ENCODE measurements around the gene C1orf198. TPM values are rescaled to one million over a fixed set of nuclear protein-coding genes. Genes with fewer than 3 reads are reported as not detected.

Gene C1orf198
- total RNA-seq, 1 experiment from 2014 or later: 29.7 TPM

DNA sequence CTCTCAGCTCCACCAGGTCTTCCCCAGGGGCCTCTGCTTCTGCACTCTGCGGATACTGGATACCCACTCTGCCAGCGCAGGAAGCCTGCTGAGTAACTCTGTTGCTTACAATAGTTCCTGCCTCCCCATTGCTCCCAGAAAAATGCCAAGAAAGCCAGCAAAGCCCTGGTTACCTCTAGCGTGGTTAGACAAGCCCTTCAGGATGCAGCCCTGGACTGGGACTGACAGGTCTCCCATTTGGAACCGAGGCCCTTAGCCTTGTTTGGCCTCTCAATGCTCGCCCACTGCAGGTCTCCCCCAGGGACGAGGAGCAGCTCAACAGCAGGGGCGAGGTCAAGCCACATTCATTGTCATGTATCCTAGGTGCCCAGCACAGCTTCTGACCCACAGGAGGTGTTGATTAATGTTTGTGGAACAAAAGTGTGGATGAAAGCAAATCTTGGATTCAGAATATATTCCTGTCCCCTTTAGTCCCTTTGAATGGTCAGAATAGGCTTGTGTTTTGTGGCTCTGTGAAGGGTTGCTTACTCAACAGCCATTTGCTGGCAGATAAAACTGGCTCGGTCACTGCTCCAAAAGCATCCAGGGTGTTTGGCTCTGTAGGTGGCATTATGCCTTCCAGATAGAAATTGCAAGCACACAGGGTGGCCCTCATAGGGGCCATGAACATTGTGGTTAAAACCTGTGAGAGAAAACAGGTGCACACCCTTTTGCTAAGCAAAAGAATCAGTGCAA lies 58.9 kb downstream of the C1orf198 start:
- DNase-seq (ENCODE audit: low spot score): no peak

DNA sequence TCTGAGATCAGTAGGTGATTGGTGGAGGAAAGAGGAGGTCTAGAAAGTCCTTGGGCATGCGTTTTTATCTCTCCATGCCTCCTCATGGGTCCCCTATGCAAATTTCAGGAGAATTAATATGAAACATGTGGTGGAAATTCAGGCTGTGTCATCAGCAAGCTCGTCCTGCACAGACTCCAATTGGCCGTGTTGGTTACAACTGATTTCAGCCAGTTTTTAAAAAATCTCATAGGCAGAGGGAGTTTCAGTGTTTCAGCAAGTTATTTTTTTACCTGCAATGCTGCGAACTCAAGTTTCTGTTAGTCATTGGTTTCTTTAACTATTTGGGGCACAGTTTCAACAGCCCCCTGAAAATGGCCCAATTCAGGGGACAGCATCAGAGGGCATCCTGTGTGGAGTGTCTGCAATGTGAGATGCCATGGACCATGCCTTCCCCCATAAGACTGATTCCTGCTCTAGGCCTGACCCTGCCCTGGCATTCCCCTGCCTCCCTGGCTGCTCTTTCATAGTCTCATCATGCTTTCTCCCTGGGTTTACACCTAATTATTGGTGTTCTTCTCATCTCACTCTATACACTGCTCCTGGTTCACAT lies 59.9 kb downstream of the C1orf198 start:
- no peak for DNase-seq (ENCODE audit: low spot score)

DNA sequence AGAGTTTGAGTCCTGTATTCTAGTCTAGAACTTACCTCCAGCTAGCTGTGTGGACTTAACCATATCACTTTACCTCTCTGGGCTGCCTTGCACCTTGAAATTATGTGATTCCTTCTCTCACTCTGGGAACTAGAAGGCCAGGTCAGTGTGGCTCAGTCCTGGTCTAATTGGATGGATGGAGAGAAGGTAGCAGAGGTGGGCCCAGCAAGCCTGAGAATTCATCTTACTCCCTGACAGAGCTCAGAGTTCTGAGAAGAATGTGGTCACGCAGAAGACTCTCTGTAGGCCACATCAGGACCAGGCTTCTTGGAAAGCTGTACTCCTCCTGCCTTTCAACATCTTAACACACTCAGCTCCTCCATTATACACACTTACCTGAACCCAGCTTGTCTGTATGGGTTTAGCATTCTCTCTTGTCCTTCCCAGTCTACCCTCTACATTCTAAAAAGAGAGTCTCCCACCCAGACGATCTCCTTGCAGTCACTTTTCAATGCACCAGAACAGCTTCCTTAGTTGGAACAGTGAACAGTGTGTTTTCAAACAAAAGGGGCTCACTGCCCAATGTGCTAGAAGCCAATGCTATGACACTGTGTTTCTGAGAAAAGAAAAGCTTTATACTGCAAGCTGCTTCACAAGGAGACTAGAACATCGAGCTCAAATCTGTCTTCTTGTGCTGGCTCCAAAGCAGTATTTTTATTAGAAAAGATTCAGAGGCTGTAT lies 60.6 kb downstream of the C1orf198 start:
- no peak for DNase-seq (ENCODE audit: low spot score)

DNA sequence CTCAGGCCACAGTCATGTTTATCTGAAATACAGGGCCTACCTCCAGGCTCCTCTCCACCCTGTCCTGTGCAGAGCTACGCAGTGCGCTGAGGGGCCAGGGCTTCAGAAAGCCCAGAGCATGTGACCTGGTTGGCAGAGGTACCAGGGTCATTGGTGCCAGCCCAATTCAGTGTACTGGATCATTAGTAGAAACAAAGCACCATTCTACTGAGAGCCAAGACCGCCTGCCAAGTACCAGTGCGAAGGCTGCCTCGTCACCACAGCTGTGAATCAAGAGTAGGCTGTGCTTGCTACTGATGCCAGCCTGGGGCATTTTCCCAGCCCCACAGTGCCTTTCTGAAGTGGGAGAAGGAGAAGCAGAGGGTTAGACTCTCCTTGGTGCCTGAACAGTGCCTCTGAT lies 61.3 kb downstream of the C1orf198 start:
- no peak for DNase-seq (ENCODE audit: low spot score)

DNA sequence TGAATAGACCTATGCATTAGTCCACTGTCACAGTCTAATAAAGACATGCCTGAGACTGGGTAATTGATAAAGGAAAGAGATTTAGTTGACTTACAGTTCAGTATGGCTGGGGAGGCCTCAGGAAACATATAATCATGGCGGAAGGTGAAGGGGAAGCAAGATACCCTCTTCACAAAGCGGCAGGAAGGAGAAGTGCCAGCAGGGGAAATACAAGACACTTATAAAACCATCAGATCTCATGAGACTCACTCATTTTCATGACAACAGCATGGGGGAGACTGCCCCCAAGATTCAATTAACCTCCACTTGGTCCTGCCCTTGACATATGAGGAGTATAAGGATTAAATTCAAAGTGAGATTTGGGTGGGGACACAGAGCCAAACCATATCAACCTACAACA lies 61.8 kb downstream of the C1orf198 start:
- no peak for DNase-seq (ENCODE audit: low spot score)

DNA sequence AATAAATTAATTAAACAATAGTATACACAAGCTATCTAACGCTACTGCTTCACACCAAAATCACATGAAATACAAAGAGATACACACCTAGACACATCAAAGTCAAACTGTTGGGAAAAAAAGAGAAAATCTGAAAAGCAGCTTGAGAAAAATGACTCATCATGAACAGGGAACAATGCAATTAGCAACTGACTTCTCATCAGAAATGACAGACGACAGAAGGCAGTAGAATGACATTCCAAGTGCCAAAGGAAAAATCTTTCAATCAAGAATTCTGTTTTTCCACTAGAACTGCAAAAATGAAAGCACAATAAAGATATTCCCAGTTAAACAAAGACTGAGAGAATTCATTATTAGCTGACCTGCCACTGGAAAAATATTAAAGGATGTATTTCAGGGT lies 63.9 kb downstream of the C1orf198 start:
- no peak for DNase-seq (ENCODE audit: low spot score)

DNA sequence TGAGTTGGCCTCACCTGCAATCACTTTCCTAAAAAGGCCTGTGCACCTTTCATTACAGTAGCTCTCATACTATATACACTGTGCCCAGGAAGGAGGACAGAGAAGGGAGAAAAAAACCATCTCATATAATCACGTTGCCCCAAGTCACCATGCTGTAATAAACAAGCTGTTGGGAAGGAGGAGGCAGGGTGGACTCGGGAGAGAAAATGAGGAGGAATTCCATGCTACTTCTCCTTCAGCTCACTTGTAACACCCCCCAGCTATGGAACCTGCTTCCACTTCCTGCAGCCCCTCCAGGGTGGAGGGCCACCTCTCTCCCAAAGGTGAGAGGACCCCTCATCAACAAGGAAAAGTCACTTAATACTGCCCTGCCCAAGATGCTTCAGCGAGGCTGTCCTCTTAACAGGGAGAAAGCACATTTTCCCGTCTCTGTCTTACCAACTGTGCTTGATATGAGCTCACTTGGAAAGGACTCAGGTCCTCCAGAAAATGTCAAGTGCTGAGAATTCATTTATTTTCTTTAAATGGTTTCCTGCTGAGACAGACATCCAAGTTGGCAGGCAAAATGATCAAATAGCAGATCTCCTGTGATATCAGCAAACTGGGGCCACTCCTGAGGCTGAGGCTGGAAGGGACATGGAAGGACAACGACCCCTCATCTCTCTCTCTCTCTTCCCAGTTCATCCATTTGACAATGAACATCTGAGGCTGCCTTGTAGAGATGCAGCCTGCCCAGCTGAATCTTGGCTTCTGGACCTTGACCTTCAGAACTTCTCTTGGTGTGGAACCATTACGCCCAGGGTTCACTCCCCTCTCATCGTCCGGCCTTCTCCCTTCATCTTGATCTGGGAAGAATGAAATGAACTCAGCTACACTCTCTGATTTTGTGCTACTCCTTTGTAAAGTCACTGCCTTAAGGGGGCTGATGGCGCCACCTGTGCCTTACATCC lies 67.2 kb downstream of the C1orf198 start:
- no peak for DNase-seq (ENCODE audit: low spot score)

DNA sequence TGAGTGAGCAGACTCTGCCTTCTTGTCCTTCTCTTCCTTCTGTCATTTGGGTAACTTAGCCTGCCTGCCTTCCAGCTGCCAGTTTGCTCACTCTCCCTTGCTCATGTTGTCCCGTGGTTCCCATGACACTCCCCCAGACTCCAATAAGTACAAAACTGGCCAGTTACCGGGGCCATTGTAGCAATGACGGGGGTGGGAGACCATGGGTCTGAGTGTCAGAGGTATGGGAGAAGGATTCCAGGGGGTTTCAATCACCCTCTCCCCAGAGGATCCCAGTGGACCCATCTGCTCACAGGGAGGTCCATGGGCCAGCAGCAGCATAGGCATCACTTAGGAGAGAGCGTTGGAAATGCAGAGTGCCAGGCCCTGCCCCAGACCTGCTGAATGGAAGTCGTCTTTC lies 69.8 kb downstream of the C1orf198 start:
- no peak for DNase-seq (ENCODE audit: low spot score)

DNA sequence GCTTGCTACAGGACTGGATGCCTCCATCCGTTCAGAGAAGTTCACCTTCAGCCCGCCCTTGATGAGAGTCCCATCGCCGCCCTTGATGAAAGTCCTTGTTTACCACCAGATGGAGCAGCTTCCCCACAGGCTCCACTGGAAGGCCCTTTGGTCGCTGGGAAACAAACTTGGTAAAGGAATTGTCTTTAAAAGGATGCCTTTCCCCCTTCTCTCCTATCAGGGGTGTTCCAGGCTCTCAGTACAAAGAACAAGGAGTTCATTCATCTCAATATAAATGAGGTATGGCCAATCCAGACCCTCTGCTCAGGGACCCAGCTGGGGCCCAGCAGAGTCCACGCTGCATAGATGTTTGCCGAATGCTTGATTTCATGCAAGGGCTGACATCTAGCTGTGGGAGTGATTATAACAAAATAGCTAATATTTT lies 70.4 kb downstream of the C1orf198 start:
- DNase-seq (ENCODE audit: low spot score): peak; percentile 69

DNA sequence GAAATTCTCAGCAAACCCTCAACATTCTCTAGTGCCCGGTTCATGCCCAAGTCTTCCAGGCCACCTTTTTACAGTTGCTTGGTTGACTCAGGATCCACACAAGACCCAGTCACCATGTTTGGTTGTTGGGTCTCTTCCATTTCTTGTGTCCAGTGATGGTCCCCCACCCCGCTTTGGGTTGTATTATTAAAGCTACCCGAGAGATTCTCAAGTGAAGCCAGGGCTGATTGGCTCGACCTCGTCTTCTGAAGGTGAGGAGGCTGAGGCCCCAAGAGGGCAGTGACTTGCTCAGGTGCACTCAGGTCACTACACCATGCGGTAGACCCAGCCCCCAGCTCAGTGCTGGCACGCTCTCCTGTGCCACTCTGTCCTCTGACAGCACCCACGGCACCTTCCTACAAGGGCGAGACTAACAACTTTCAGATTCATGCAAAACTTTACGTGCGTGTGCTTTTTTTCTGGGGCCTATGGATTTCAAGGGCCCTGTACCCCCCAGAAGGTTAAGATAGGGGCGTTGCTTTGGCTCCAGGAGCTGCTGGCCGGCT lies 70.9 kb downstream of the C1orf198 start:
- DNase-seq (ENCODE audit: low spot score): no peak

DNA sequence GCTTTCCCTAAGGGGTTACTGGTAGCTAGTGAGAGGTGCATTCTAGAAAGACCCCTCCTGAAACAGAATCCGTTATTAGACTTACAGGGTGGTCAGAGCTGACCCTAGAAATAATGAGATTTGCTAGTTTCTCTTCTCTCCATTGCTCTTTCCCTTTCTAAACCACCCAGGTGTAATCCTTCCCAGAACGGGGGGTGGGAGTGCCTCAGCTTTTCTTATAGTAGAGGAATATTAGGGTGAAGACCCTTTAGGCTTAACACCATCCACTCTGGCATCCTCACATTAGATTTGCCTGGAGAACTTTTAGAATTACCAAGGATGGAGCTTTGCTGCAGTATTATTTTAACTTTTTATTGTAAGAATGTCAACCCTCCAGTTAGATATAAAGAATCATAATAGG lies 71.7 kb downstream of the C1orf198 start:
- no peak for DNase-seq (ENCODE audit: low spot score)

DNA sequence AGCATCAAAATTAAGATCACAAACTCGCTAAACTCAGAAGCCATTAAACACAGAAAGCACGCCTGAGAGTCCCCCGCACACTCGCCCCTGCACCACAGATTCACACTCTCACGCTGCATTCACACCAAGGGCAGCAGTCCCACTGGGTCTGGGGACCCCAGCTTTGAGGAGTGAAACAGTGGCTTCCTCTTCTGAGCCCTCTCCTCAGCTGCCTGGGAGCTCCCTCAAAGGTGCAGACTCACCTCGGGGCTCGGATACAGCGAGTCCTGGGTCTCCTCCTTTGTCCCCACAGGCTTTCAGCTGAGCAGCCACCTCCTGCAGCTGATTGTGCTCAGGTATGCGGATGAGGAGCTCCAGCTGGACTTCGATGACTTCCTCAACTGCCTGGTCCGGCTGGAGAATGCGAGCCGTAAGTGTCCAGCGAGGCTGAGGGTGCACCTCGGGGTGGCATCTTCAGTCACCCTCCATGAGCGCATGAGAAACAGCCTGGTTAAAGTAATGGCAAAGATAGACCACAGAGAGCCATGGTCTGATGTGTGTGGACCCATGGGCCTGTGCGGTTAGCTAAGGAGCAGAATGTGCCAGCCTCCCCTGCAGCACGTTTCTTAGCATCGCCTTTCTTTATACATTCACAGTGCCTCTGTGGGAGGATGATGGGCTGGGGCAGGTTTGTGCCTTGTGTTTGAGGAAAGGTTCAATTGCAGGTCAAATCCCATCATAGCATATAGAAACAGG lies 73.3 kb downstream of the C1orf198 start:
- no peak for DNase-seq (ENCODE audit: low spot score)

DNA sequence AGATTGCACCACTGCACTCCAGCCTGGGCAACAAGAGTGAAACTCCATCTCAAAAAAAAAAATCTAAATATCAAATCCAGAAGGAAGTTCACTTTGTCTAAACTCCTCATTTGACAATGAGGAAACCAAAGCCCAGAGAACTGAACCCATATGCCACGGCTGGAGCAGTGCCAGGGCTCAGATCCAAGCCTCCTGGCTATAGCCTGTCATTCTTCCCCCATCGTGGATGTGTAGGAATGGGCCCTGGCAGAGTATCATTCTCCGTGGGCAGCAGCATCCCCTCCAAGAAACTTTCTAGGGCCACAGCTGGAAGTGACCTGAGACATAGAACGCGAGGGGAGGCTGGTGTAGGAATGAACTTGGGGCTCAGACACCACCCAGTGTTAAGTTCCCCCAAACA lies 73.9 kb downstream of the C1orf198 start:
- no peak for DNase-seq (ENCODE audit: low spot score)

DNA sequence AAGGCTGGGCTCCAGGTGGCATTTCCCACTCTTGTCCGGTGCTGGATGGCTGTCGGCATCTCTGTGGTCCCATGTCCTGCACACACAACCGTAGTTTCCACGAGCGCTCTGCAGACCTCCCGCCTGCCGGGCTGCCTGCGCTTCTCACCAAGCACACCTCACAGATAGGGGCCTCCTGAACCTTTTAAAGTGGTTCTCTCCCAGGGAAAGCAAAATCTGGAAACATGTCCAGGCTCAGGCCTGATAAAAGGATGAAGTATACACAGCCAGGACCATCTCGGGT lies 74.9 kb downstream of the C1orf198 start:
- DNase-seq (ENCODE audit: low spot score): no peak

DNA sequence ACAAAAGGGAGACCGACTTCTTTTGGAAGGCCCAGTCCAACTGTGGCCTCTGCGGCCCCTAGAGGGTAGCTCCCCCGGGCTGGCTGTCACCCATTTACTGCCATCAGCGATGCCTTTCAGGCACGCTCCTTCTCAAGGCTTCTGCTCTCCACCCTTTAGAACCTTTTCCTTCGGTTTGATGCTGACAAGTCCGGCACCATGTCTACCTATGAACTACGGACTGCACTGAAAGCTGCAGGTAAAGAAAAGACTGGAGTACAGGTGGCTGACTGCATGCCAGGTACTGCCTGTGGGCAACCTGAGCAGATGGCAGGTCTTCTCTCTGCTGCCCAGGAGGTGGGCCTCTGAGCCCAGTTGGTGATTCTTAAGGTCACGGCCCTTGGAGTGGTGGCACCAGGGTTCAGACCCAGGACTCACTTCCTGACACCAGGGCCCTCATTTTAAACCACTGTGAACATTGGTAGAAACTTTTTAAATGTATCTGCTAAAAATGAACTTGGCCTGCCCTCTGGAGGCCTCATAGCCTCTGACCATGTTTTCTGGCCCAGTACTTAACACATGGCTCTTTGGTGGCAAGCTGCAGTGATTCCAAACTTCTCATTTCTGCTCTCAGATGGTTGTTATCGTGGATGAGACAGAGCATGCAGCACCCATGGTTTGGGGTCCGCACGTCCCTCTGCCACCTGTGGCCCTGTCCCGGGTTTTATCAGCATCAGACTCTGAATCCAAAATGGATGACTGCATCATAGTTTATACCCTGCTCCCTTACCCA lies 75.4 kb downstream of the C1orf198 start:
- DNase-seq (ENCODE audit: low spot score): peak; percentile 9

DNA sequence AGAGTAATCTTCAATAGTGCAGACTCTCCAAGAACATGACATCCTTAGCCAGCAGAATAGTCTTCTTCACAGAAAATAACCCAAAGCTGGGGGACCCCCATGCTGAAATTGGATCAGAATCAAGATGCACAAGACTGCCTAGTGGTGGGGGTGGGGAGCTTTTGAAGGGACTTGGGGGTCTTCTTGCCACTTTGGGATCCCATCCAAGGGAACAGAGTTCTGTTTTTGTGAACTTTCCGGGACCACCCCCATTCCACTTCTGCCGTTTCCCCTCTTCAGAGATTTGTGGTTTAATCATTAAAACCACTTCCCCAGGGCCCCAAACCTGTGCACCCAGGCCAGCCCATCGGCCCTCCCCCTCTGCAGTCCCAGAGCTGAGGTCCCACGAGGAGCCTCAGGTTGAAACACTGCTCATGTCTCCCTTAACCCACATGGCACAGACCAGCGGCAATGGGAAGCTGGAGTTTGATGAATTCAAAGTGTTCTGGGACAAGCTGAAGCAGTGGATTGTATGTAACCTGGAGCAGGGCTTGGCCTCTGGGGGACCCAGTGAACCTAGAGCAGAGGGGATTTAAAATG lies 76.2 kb downstream of the C1orf198 start:
- no peak for DNase-seq (ENCODE audit: low spot score)

DNA sequence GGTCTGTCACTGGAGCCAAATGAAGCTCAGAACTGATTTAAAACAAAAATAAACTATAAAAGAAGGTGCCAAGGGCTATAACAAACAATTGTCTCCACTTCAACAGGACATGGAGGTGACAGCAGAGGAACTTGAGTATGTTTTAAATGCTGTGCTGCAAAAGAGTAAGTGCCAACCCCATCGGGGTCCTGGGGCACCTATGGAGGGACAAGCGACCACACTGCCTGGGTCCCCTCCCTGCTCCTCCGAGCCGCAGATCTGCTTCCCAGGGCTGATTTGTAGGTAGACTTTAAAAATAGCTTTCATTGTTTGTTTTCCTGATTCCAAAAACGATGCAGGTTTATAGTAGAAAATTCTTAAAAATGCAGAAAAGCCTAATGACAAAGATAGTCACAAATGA lies 78.3 kb downstream of the C1orf198 start:
- DNase-seq (ENCODE audit: low spot score): no peak

DNA sequence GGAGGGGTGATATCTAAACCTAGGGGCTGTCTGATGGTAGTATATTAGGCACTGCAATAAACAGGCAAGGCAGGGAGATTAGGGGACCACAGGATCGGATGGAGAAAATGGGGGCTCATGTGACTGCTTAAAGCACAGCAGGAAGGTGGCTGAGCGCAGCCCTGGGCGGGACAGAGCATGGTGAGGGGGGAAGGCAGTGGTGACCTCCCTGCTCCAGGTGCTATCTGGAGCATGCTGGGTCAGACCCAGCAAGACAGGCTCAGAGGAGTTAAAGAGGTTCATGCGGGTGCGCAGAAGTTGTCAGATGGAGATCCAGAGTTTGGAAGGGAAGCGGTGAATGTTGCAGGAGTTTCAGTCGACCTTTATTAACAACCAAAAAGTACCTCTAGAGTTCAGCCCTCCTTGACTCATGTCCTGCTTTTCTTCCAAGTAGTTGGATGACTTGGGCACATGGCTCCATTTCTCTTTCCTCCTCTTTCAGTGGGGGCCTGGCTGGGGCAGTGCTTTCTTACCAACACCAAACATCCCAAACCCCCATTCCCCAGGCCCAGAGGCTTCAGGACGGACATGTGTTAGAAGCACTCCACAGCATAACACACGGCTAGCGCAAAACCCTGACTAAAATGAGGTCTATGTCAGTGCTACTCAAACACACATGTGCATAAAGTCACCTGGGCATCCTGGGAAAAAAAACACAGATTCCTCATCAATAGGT lies 79.6 kb downstream of the C1orf198 start:
- DNase-seq (ENCODE audit: low spot score): no peak

DNA sequence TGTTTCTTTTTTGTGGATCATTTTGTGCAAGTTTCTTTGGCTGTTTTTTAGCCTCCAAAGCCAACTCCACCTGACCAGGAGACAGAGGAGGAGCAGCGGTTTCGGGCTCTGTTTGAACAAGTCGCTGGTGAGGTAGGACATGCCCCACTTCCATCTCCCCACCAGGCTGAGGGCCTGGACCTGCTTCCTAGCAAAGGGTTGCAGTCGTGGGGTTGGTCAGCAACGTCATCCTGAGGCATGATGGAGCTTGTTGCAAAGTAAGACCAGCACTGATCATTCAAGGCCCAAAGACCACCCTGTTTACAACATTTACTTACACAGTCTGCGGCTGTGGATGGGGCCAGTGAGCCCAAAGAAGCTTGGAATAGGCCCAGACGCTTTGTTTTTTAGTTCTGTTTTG lies 80.8 kb downstream of the C1orf198 start:
- no peak for DNase-seq (ENCODE audit: low spot score)

All from HT-29 (cell line).